Skin epidermis (tissue), 12 donors: ENCODE measurements around the gene HAND2.

Experiments
- H3K27ac ChIP-seq, 21 experiments: fragments of 200-600 bp; sonication (generic) in 11 of 21; one replicate each; pipeline ENCODE4 v1.5.0; 2020; ENCODE audit warnings: mild to moderate bottlenecking in 3 of 21, inconsistent platforms in 2 of 21, moderate library complexity in 2 of 21
- H3K4me3 ChIP-seq, 7 experiments: fragments of 200-600 bp; sonication (generic) in 2 of 7; one replicate each; pipeline ENCODE4 v1.5.0; 2020; ENCODE audit warnings: inconsistent platforms in 2 of 7, mild to moderate bottlenecking in 2 of 7, moderate library complexity in 1 of 7

HAND2 gene

GRCh38 chr4:173537613-173538147 is 7.7 kb upstream of the HAND2 start:
- Histone ChIP-seq H3K27ac (peak overlapping the region in 3 of 21 experiments; percentile 37 to 75 (median 53)), H3K4me3 (peak overlapping the region in 4 of 7 experiments; percentile 12 to 30 (median 18))

GRCh38 chr4:173536808-173537429 is 6.9 kb upstream of the HAND2 start:
- Histone ChIP-seq H3K27ac (no peak overlapping the region), H3K4me3 (no peak overlapping the region)

DNA sequence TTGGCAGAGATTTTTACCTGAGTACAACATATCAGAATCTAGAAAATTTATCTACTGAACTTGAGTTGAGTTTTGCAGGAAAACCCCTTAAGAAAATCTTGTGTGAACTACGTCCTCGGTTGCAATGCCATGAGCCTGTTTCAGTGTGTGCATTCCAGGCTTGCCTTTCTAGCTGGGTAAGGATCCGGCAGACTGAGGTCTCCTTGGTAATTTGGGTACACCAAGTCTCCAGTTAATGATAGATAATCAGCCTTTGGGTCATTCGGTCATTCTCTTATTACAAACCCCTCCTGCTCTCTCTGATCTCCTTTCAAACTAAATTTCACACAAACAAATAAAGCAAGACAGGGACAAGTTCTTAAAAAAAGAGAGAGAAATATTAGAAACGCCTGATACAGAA is 5.9 kb upstream of the HAND2 start:
- H3K27ac ChIP-seq: no peak overlapping the region
- H3K4me3 ChIP-seq: no peak overlapping the region

GRCh38 chr4:173535165-173535902 is 5.3 kb upstream of the HAND2 start:
- H3K27ac ChIP-seq: no peak overlapping the region
- no peak overlapping the region for H3K4me3 ChIP-seq

DNA sequence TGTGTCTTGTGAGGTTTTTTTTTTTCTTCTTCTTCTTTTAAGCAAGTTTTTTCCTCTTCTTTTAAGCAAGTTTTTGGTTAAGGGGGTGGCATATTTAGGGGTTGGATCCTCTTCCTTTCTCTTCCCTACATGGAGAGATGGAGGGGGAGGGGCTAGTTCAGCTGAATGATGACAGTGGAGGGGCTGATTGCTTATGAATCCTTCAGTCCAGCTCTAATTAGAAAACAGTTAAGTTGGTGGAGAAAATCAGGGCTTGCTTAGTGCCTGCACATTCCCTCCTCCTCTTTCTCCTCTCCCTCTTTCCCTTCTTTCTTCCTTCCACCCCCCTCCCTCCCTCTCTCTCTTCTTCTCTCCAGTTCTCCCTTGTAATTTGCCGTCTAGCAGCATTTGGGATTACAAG is 4.4 kb upstream of the HAND2 start:
- H3K27ac ChIP-seq: no peak overlapping the region
- no peak overlapping the region for H3K4me3 ChIP-seq

DNA sequence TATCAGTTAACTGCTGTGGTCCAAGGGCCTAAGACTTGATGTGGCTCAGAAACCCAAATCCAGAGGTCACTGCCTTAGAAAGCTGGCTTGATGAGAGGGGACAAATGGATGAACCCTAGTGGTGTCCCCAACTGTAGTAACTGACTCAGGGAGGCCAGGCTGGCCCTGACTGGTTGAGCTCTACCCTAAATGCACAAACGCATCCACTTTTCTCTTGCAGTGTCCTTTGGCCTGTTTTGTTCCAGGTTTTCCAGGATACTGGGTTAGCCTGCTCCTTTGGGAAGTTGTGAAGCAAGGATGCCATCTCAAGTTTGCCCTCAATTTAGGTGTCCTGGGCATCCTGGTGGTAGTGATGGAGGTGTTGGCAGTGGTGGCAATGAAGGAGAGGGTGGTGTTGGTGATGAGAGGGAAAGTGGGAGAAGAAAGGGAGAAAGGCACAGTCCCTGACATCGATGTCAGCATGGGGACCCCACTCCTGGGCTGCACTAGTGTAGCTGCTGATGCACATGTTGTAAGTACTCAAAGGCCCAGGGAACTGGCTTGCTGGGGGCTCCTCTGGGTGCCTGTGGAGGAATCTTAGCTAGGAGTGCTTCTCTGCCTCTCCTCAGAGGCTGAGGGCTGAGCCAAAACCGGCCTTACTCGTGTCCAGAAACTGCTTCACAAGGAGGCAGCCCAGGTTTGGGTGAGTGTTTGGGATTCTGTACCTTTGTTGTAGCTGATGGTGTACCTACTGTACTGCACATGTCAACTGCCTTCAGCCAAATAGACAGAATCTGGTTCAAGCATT is 2.9 kb upstream of the HAND2 start:
- H3K27ac ChIP-seq: no peak overlapping the region
- H3K4me3 ChIP-seq: no peak overlapping the region

- Histone ChIP-seq H3K4me3 (no peak overlapping the region), H3K27ac (peak overlapping the region in 1 of 21 experiments; percentile 23)
Observed at GRCh38 chr4:173531086-173531965, 1.3 kb upstream of the HAND2 start.

GRCh38 chr4:173530326-173531085 is 477 bp upstream of the HAND2 start:
- Histone ChIP-seq H3K27ac (peak overlapping the region in 2 of 21 experiments; percentile 23 to 58), H3K4me3 (peak overlapping the region in 4 of 7 experiments; percentile 16 to 50 (median 39))

- peak overlapping the region in 5 of 7 experiments; percentile 4 to 50 (median 33) for H3K4me3 ChIP-seq
Observed at GRCh38 chr4:173528378-173529321, 1.4 kb downstream of the HAND2 start.

DNA sequence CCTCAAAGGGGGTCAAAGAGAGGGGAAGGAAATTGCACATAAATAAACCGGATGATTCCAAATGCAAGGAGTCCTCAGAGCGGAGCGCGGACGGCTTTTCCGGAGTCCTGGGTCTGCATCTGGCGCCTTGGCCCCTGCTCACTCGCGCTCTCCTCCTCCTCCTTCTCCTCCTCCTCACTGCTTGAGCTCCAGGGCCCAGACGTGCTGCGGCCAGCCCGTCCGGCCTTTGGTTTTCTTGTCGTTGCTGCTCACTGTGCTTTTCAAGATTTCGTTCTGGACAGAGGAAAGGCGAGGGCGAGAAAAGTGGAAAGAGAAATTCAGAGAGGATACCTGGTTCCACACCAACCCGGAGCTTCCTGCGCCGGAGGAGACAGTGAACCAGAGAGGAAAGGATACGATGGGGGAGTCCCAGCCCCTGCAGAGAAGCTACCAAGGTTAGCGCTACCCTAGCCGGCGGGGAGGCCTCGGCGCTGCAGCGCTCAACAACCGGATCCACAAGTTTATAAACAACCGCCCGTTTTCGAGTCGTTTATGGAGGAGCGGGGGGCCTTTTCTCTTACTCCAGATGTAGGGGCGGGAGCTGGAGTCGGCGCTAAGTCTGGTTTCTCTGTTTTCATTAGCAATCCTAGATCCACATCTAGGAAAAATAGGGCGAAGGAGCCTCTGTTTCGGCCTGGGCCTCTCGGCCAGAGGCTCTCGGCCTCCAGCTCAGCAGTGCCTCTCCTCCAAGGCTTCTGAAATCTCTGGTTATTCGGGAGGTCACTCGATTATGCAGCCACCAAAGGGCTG is 2.7 kb downstream of the HAND2 start:
- Histone ChIP-seq H3K4me3 (peak overlapping the region in 2 of 7 experiments; percentile 9 to 50), H3K27ac (peak overlapping the region in 7 of 21 experiments; percentile 4 to 71 (median 34))

More at GRCh38 chr4:173528378-173529321, 1.4 kb downstream of the HAND2 start:
- peak overlapping the region in 6 of 21 experiments; percentile 16 to 71 (median 60) for H3K27ac ChIP-seq

DNA sequence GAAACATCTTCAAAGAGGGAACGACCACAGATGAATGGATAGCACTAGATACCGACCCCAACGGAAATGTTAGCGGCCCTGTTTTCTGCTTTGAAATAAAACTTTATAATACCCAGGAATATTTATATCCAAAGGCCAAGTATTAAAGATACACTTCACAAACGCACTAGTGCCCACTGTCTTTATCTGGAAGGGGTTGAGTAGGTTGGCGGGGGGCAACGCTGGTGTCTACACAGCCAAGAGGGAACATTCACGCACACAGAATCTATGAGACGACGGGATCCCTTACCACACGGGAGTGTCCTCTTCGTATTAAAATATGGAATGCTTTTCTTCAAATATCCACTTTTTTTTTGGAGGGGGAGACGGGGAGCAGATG is 3.3 kb downstream of the HAND2 start:
- Histone ChIP-seq H3K27ac (peak overlapping the region in 6 of 21 experiments; percentile 4 to 71 (median 51)), H3K4me3 (no peak overlapping the region)

- H3K27ac ChIP-seq: peak overlapping the region in 4 of 21 experiments; percentile 36 to 71 (median 54)
- H3K4me3 ChIP-seq: no peak overlapping the region
Observed at GRCh38 chr4:173526027-173526482, 4.0 kb downstream of the HAND2 start.

DNA sequence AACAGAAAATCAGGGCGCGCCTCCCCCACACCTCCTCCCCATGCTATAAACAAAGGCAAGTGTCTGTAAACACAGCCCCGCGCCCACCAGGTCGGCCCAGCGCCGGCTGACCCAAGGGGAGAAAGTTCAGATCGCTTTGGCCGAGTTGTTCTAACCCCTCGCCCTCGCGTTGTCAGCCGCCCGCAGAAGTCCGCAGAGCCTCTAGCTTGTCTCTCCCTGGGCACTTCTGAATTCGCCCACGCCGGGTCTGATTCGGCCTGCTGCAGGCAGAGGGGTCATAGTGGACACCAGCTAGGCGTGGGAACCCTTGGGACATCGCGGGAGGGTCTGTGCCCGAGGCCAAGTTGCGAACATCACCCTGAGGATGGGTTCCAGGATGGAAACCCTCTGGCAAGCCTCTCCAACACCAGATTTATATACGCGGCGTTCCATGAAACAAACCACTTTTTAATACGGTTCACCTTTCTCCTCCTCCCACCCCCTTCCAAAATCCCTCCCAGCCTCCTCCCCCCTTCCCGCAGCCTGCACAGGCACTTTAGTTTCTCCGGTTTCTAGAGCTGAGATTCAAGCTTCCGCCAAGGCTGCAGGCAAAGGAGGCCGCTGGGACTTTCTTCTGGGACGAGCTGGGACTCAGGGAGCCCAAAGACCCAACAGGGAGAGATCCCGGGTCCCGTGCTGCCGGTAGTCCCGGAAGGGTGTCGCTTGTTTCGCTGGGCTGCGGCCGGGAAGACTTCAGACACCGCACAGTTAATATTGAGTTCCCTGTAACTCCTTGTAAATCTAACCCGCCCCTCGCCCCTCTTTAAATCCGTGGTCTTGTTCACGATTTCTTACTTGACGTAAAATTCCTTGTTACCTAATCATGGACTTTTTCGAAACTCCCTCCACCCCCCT is 4.7 kb downstream of the HAND2 start:
- H3K4me3 ChIP-seq: no peak overlapping the region
- H3K27ac ChIP-seq: peak overlapping the region in 4 of 21 experiments; percentile 22 to 71 (median 38)

GRCh38 chr4:173524218-173525117 is 5.6 kb downstream of the HAND2 start:
- Histone ChIP-seq H3K4me3 (no peak overlapping the region), H3K27ac (peak overlapping the region in 4 of 21 experiments; percentile 22 to 71 (median 38))
